Vagina (tissue), 2 donors: ENCODE results near the gene PRELID2.
"Not testable (repeated sequence)": the region's sequence is repeated elsewhere in the genome, so short reads cannot be mapped to it uniquely, and the experiment has no call there.

Experiments used
- POLR2A ChIP-seq, 2 donors: fragments of 450-650 bp; IDR thresholded peaks; one replicate each; pipeline ENCODE4 v1.6.1; 2017; ENCODE audit warnings: antibody characterized with exemption in 2 of 2, mild to moderate bottlenecking in 2 of 2, moderate library complexity in 2 of 2
- POLR2AphosphoS5 ChIP-seq, 2 donors: sonication (generic); formaldehyde crosslinking; IDR thresholded peaks; one replicate each; pipeline ENCODE4 v1.9.0; 2017; ENCODE audit warnings: antibody characterized with exemption in 2 of 2, mild to moderate bottlenecking in 2 of 2, low read depth in 1 of 2; ENCODE audit not compliant: insufficient read depth in 1 of 2
- TF ChIP-seq, protein P1 (sequence below), 3 experiments: fragments of 450-650 bp in 2 of 3; fragments of 200-600 bp in 1 of 3; sonication (generic) in 1 of 3; IDR thresholded peaks; one replicate each; pipeline ENCODE4 v1.5.1; 2017 to 2019; ENCODE audit warnings: antibody characterized with exemption in 3 of 3, mild to moderate bottlenecking in 2 of 3, moderate library complexity in 2 of 3

DNA sequence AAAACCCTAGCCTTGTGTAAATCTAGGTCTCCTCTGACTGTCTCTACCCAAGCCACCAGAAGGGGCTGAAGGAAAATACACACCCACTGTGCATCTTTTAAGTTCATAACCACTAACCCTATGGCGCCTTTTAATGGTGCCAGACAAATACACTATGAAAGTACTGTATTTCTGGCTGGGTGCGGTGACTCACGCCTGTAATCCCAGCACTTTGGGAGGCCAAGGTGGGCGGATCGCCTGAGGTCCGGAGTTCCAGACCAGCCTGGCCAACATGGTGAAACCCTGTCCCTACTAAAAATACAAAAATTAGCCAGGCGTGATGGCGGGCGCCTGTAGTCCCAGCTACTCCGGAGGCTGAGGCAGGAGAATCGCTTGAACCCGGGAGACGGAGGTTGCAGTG, 1.1 kb upstream of the PRELID2 start:
- TF ChIP-seq POLR2AphosphoS5 (IDR thresholded peaks at IDR 0.05; ENCODE audit: insufficient read depth in 1 of 2, low read depth in 1 of 2); POLR2A (IDR thresholded peaks at IDR 0.05): not testable (repeated sequence)
- TF ChIP-seq, protein P1, sequence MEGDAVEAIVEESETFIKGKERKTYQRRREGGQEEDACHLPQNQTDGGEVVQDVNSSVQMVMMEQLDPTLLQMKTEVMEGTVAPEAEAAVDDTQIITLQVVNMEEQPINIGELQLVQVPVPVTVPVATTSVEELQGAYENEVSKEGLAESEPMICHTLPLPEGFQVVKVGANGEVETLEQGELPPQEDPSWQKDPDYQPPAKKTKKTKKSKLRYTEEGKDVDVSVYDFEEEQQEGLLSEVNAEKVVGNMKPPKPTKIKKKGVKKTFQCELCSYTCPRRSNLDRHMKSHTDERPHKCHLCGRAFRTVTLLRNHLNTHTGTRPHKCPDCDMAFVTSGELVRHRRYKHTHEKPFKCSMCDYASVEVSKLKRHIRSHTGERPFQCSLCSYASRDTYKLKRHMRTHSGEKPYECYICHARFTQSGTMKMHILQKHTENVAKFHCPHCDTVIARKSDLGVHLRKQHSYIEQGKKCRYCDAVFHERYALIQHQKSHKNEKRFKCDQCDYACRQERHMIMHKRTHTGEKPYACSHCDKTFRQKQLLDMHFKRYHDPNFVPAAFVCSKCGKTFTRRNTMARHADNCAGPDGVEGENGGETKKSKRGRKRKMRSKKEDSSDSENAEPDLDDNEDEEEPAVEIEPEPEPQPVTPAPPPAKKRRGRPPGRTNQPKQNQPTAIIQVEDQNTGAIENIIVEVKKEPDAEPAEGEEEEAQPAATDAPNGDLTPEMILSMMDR (IDR thresholded peaks at IDR 0.05) = not testable (repeated sequence)
